SU-DHL-6 (cell line): ENCODE data around the gene CGN.

Experiments used
- H2AFZ ChIP-seq: fragments of 200-600 bp; sonication (generic); 2 replicates; pipeline ENCODE4 v1.6.1; 2014; ENCODE audit warnings: low read depth, mild to moderate bottlenecking, moderate library complexity, mixed read lengths, antibody characterized with exemption, low read length; ENCODE audit not compliant: severe bottlenecking
- H3F3A ChIP-seq: fragments of 200-600 bp; shearing (Covaris generic); 2 replicates; pipeline ENCODE4 v1.6.0; 2016; ENCODE audit warnings: antibody characterized with exemption, mild to moderate bottlenecking; ENCODE audit not compliant: insufficient read depth
- H3K27ac ChIP-seq: fragments of 200-600 bp; sonication (generic); 2 replicates; pipeline ENCODE4 v1.5.1; 2016; ENCODE audit warnings: low read depth, mild to moderate bottlenecking, low read length, moderate library complexity, mixed read lengths
- H3K27me3 ChIP-seq: fragments of 200-600 bp; sonication (generic), shearing (Covaris generic); 2 replicates; pipeline ENCODE4 v1.6.0; 2014; ENCODE audit warnings: mild to moderate bottlenecking, low read length
- H3K36me3 ChIP-seq: fragments of 200-600 bp; sonication (generic); 2 replicates; pipeline ENCODE4 v1.6.1; 2014; ENCODE audit warnings: mild to moderate bottlenecking, low read length, mixed read lengths
- H3K4me2 ChIP-seq: fragments of 300-600, 200-600 bp; shearing (Covaris generic), sonication (generic); 2 replicates; pipeline ENCODE4 v1.6.0; 2014; ENCODE audit warnings: low read length, low read depth, mild to moderate bottlenecking; ENCODE audit not compliant: poor library complexity, severe bottlenecking
- H3K4me3 ChIP-seq: fragments of 200-600 bp; sonication (generic); 2 replicates; pipeline ENCODE4 v1.5.1; 2014; ENCODE audit warnings: antibody characterized with exemption, low read length, mild to moderate bottlenecking, mixed read lengths; ENCODE audit not compliant: insufficient read depth, poor library complexity, severe bottlenecking
- H3K79me2 ChIP-seq: fragments of 200-600 bp; sonication (generic); 2 replicates; pipeline ENCODE4 v1.6.1; 2014; ENCODE audit warnings: mild to moderate bottlenecking, low read length, moderate library complexity; ENCODE audit not compliant: insufficient read depth
- H3K9ac ChIP-seq: fragments of 200-600 bp; sonication (generic); 2 replicates; pipeline ENCODE4 v1.7.0; 2014; ENCODE audit warnings: mild to moderate bottlenecking, low read length
- H3K9me2 ChIP-seq: fragments of 200-600 bp; sonication (generic); replicated peaks from 2 replicates; pipeline ENCODE4 v1.6.1; 2014; ENCODE audit warnings: low read length; ENCODE audit not compliant: insufficient read depth
- H3K9me3 ChIP-seq: fragments of 200-600 bp; sonication (generic); 2 replicates; pipeline ENCODE4 v1.6.1; 2014; ENCODE audit warnings: low read length, mixed read lengths; ENCODE audit not compliant: insufficient read depth
- H4K20me1 ChIP-seq: fragments of 200-600 bp; sonication (generic); 2 replicates; pipeline ENCODE4 v1.6.1; 2014; ENCODE audit warnings: low read depth, mild to moderate bottlenecking, antibody characterized with exemption, low read length, moderate library complexity, mixed read lengths
- EZH2phosphoT487 ChIP-seq: fragments of 200-600 bp; sonication (generic), shearing (Covaris generic); conservative IDR thresholded peaks from 2 replicates; pipeline ENCODE4 v1.6.1; 2018; ENCODE audit warnings: mild to moderate bottlenecking, antibody characterized with exemption, low read length, moderate library complexity, mixed read lengths
- TF ChIP-seq, protein P1 (sequence below): fragments of 200-600 bp; sonication (generic); IDR thresholded peaks from one replicate; pipeline ENCODE4 v1.5.1; 2017; ENCODE audit warnings: antibody characterized with exemption, mild to moderate bottlenecking, low read length, moderate library complexity; ENCODE audit not compliant: insufficient read depth, poor library complexity, severe bottlenecking

CGN gene, protein sequence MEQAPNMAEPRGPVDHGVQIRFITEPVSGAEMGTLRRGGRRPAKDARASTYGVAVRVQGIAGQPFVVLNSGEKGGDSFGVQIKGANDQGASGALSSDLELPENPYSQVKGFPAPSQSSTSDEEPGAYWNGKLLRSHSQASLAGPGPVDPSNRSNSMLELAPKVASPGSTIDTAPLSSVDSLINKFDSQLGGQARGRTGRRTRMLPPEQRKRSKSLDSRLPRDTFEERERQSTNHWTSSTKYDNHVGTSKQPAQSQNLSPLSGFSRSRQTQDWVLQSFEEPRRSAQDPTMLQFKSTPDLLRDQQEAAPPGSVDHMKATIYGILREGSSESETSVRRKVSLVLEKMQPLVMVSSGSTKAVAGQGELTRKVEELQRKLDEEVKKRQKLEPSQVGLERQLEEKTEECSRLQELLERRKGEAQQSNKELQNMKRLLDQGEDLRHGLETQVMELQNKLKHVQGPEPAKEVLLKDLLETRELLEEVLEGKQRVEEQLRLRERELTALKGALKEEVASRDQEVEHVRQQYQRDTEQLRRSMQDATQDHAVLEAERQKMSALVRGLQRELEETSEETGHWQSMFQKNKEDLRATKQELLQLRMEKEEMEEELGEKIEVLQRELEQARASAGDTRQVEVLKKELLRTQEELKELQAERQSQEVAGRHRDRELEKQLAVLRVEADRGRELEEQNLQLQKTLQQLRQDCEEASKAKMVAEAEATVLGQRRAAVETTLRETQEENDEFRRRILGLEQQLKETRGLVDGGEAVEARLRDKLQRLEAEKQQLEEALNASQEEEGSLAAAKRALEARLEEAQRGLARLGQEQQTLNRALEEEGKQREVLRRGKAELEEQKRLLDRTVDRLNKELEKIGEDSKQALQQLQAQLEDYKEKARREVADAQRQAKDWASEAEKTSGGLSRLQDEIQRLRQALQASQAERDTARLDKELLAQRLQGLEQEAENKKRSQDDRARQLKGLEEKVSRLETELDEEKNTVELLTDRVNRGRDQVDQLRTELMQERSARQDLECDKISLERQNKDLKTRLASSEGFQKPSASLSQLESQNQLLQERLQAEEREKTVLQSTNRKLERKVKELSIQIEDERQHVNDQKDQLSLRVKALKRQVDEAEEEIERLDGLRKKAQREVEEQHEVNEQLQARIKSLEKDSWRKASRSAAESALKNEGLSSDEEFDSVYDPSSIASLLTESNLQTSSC

DNA sequence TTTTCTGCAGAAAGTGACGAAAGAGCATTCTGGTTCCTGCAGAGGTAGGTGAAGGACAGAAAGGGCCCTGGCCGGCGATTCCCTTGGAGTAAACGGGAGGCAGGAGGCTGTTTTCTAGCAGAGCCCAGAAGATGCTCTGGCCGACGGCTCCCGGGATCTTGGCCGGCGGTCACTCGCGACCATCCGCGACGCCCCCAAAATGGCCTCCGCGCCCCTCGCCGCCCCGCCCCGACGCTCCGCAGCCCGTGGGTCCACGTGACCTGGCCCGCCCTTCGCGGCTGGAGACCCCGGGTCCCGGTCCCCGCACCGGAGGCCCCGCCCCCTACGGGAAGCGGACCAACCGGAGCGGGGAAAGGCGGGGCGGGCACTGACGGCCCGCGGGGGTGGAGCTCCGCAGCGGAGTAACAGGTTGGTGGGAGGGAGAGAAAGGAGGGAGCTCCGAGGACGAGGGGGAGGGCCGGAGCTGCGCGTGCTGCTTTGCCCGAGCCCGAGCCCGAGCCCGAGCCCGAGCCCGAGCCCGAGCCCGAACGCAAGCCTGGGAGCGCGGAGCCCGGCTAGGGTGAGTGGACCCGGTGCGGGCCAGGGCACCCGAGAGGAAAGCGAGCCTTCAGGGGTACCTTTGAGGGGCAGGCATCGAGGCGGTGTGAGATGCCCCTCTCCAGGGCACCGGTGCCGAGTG lies at the start of gene CGN:
TSS of gene CGN (plus strand) at position 431 of the 679 bp plus-strand sequence. CDS start 7,133 bp downstream, outside the sequence.
- Histone ChIP-seq H3K9me3 (no peaks in the 10 kb centered on the region), H3K27ac (no peak within 1 kb of the TSS), H3K27me3 (no peaks in the 10 kb centered on the region), H3K79me2 (no peaks in the 10 kb centered on the region), H3K4me3 (peak within 1 kb of the TSS; percentile 79), H3K9me2 (no peaks in the 10 kb centered on the region), H3K9ac (peak within 1 kb of the TSS; percentile 66), H3K4me2 (peak within 1 kb of the TSS; percentile 75), H3K36me3 (no peaks in the 10 kb centered on the region), H2AFZ (peak within 1 kb of the TSS; percentile 96), H3F3A (peaks cover 6% of the 10 kb centered on the region; the same call in 1 of the 2 replicates), H4K20me1 (no peaks in the 10 kb centered on the region)
- TF ChIP-seq, protein P1, sequence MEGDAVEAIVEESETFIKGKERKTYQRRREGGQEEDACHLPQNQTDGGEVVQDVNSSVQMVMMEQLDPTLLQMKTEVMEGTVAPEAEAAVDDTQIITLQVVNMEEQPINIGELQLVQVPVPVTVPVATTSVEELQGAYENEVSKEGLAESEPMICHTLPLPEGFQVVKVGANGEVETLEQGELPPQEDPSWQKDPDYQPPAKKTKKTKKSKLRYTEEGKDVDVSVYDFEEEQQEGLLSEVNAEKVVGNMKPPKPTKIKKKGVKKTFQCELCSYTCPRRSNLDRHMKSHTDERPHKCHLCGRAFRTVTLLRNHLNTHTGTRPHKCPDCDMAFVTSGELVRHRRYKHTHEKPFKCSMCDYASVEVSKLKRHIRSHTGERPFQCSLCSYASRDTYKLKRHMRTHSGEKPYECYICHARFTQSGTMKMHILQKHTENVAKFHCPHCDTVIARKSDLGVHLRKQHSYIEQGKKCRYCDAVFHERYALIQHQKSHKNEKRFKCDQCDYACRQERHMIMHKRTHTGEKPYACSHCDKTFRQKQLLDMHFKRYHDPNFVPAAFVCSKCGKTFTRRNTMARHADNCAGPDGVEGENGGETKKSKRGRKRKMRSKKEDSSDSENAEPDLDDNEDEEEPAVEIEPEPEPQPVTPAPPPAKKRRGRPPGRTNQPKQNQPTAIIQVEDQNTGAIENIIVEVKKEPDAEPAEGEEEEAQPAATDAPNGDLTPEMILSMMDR = no peak
- no peak for TF ChIP-seq EZH2phosphoT487

GRCh38 chr1:151461694-151462093 lies 49.5 kb upstream of the CGN start:
- Histone ChIP-seq H3K27me3 (no peaks in the 10 kb centered on the region), H4K20me1 (no peaks in the 10 kb centered on the region), H3K9ac (no peak overlapping the region), H3K79me2 (peaks cover 17% of the 10 kb centered on the region), H3K27ac (no peak overlapping the region), H3K36me3 (no peaks in the 10 kb centered on the region), H3F3A (peaks cover 13% of the 10 kb centered on the region), H3K4me2 (no peak overlapping the region), H3K9me2 (no peaks in the 10 kb centered on the region), H2AFZ (no peak overlapping the region), H3K4me3 (no peak overlapping the region), H3K9me3 (no peaks in the 10 kb centered on the region)
- no peak for TF ChIP-seq EZH2phosphoT487
- TF ChIP-seq, protein P1 = no peak

DNA sequence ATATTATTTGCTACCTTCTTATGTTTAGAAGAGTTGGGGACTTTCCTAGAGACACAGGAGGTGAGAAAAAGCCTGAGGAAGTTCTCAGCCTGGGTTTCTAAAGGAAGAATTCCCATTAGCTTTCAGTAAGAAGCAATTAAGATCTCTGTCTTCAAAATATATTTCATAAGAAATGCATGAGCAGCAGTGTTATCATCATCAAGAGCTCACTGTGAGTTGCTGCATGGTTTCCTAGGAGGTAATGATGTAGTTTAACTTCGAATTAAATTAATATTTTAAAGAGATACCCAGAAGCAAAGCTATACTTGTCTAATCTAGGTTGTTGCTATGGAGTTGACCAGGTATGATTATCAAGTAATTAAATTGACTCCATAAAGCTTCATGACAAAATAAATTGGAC lies 46.2 kb upstream of the CGN start:
- Histone ChIP-seq H3K36me3 (no peaks in the 10 kb centered on the region), H2AFZ (no peak overlapping the region), H3K4me2 (no peak overlapping the region), H3K9ac (no peak overlapping the region), H3K27ac (no peak overlapping the region), H3K4me3 (no peak overlapping the region), H3K27me3 (no peaks in the 10 kb centered on the region), H3F3A (no peaks in the 10 kb centered on the region), H3K9me2 (no peaks in the 10 kb centered on the region), H3K9me3 (no peaks in the 10 kb centered on the region), H4K20me1 (no peaks in the 10 kb centered on the region), H3K79me2 (no peaks in the 10 kb centered on the region)
- TF ChIP-seq, protein P1 = no peak
- TF ChIP-seq EZH2phosphoT487 = no peak
